ENCODE results near the gene BMP8A. TPM values are rescaled to one million over a fixed set of nuclear protein-coding genes. Genes with fewer than 3 reads are reported as not detected.

BMP8A gene
- total RNA-seq, 1 experiment from 2014 or later = not detected

DNA sequence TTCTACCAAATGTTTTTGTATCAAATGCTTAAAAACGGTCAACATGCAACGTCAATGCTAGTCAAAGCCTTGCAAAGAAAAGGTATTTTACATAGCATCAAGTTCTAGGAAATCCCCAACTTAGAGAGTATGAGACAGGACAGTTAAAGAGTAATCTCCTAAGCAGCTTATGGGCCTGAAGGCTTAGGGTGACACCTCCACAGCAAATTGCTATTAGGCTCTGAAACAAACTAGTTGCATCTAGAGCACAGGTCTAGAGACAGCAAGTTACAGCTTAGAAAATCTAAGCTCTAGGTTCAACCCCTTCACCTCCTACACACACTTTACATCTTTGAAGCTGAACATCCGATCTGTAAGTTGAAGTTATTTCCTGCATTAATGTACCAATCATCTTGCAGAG lies 71.5 kb downstream of the BMP8A start:
- H3K4me1 Mint-ChIP-seq (ENCODE audit: insufficient read depth, unreplicated experiment) = no peaks in the 10 kb centered on the region
- ChIA-PET POLR2A (no interaction called here), CTCF (interaction anchor here (0.5 to 0.9 kb wide), 4 partner anchors 19 to 43 kb away, joined by 3 to 8 read pairs (median 3); no protein-coding TSS in a partner anchor)
- no peak for DNase-seq (ENCODE audit: unreplicated experiment)
- BruUV-seq (replicated peaks) = no TSS peak
- TF ChIP-seq, protein P1, sequence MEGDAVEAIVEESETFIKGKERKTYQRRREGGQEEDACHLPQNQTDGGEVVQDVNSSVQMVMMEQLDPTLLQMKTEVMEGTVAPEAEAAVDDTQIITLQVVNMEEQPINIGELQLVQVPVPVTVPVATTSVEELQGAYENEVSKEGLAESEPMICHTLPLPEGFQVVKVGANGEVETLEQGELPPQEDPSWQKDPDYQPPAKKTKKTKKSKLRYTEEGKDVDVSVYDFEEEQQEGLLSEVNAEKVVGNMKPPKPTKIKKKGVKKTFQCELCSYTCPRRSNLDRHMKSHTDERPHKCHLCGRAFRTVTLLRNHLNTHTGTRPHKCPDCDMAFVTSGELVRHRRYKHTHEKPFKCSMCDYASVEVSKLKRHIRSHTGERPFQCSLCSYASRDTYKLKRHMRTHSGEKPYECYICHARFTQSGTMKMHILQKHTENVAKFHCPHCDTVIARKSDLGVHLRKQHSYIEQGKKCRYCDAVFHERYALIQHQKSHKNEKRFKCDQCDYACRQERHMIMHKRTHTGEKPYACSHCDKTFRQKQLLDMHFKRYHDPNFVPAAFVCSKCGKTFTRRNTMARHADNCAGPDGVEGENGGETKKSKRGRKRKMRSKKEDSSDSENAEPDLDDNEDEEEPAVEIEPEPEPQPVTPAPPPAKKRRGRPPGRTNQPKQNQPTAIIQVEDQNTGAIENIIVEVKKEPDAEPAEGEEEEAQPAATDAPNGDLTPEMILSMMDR (IDR thresholded peaks at IDR 0.05; ENCODE audit: unreplicated experiment) = no peak
- H3K4me3 Mint-ChIP-seq (ENCODE audit: unreplicated experiment) = no peak overlapping the region
- H3K9me3 Mint-ChIP-seq (ENCODE audit: unreplicated experiment) = no peaks in the 10 kb centered on the region
- H3K27ac Mint-ChIP-seq (ENCODE audit: low read depth, unreplicated experiment) = no peak overlapping the region
- no peaks in the 10 kb centered on the region for H3K27me3 Mint-ChIP-seq (ENCODE audit: insufficient read depth, unreplicated experiment)
- intact Hi-C loops (cut with micrococcal nuclease) = no loop called here
- H3K36me3 Mint-ChIP-seq (ENCODE audit: insufficient read depth, unreplicated experiment) = peaks cover 96% of the 10 kb centered on the region

DNA sequence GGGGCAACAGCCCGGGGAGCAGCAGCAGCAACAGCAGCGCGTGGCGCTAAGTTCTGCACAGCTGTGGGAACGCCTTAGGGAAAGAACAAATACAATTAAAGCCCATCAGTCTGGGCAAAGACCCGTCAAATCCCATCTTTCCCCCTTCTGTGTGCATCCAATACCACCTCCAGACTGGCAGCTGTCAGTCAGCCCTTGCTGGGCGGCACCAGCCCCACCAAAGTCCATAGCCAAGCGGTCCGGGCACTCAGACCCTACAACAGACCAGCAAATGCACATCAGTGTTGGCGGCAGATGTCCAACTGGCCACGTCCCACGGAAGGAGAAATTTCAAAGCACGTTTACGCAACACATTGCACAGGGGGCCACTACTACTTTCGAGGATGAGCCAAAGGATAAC lies 72.2 kb downstream of the BMP8A start:
- no TSS peak for BruUV-seq (replicated peaks)
- intact Hi-C loops (cut with micrococcal nuclease) = no loop called here
- H3K4me3 Mint-ChIP-seq (ENCODE audit: unreplicated experiment) = no peak overlapping the region
- H3K4me1 Mint-ChIP-seq (ENCODE audit: insufficient read depth, unreplicated experiment) = no peaks in the 10 kb centered on the region
- peaks cover 98% of the 10 kb centered on the region for H3K36me3 Mint-ChIP-seq (ENCODE audit: insufficient read depth, unreplicated experiment)
- POLR2A ChIA-PET = interaction anchor here (2.9 kb wide), 1 partner anchor 12 kb away, joined by 24 read pairs; the partner anchor contains the start of gene PABPC4
- H3K27me3 Mint-ChIP-seq (ENCODE audit: insufficient read depth, unreplicated experiment) = no peaks in the 10 kb centered on the region
- TF ChIP-seq, protein P1 (IDR thresholded peaks at IDR 0.05; ENCODE audit: unreplicated experiment) = no peak
- DNase-seq (ENCODE audit: unreplicated experiment) = no peak
- no peaks in the 10 kb centered on the region for H3K9me3 Mint-ChIP-seq (ENCODE audit: unreplicated experiment)
- no peak overlapping the region for H3K27ac Mint-ChIP-seq (ENCODE audit: low read depth, unreplicated experiment)
- CTCF ChIA-PET = interaction anchor here (0.6 kb wide), 1 partner anchor 19 kb away, joined by 8 read pairs; no protein-coding TSS in a partner anchor

DNA sequence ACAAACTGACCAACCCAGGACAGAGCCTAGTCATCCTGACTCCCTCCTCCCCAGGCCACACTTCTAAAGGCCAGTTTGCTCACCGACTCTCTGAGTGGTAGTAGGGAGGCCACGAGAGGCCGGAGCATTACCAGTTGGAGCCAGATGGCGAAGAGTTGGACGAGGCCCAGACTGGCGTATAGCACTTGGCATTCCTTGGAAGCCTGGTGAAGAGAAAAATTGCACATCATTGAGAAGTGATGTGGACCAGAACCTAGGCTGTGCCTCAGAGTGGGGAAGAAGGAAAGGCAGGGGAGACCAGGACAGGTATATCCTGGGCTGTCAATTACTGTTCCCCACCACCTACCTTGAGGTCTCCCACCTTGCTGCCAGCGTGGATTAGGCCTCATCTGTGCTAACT lies 72.9 kb downstream of the BMP8A start:
- TF ChIP-seq, protein P1 (IDR thresholded peaks at IDR 0.05; ENCODE audit: unreplicated experiment) = no peak
- H3K27ac Mint-ChIP-seq (ENCODE audit: low read depth, unreplicated experiment) = no peak overlapping the region
- no TSS peak for BruUV-seq (replicated peaks)
- no peak overlapping the region for H3K4me3 Mint-ChIP-seq (ENCODE audit: unreplicated experiment)
- ChIA-PET CTCF (no interaction called here), POLR2A (interaction anchor here (0.6 to 2.9 kb wide), 2 partner anchors 11 to 42 kb away, joined by 4 to 24 read pairs; partner anchors contain the start of gene PABPC4)
- peaks cover 98% of the 10 kb centered on the region for H3K36me3 Mint-ChIP-seq (ENCODE audit: insufficient read depth, unreplicated experiment)
- no peaks in the 10 kb centered on the region for H3K27me3 Mint-ChIP-seq (ENCODE audit: insufficient read depth, unreplicated experiment)
- intact Hi-C loops (cut with micrococcal nuclease) = no loop called here
- no peaks in the 10 kb centered on the region for H3K9me3 Mint-ChIP-seq (ENCODE audit: unreplicated experiment)
- no peak for DNase-seq (ENCODE audit: unreplicated experiment)
- H3K4me1 Mint-ChIP-seq (ENCODE audit: insufficient read depth, unreplicated experiment) = no peaks in the 10 kb centered on the region

DNA sequence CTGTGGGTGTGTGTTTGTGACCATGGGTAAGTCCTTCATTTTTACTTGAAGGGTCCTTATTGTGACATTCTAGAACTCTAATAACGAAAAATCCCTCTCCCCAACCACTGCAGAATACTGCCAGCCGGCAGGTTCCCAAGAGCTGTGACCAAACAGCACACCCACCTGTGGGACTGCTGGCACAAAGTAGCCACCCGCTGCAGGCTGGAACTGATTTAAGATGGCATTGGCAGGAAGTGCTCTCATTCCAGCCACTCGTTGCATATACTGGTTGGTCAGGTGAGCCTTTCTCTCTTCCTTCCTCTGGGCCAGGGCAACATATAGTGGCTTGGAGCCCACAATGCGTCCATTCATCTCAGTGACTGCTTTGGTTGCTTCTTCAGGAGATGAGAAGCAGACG lies 73.5 kb downstream of the BMP8A start:
- H3K4me3 Mint-ChIP-seq (ENCODE audit: unreplicated experiment) = no peak overlapping the region
- H3K4me1 Mint-ChIP-seq (ENCODE audit: insufficient read depth, unreplicated experiment) = no peaks in the 10 kb centered on the region
- ChIA-PET POLR2A (interaction anchor here (0.6 to 2.9 kb wide), 3 partner anchors 10 to 459 kb away, joined by 3 to 24 read pairs (median 3); partner anchors contain the start of gene PABPC4), CTCF (interaction anchor here (0.7 kb wide), 1 partner anchor 9 kb away, joined by 3 read pairs; no protein-coding TSS in a partner anchor)
- H3K27ac Mint-ChIP-seq (ENCODE audit: low read depth, unreplicated experiment) = no peak overlapping the region
- TF ChIP-seq, protein P1 (IDR thresholded peaks at IDR 0.05; ENCODE audit: unreplicated experiment) = no peak
- no peaks in the 10 kb centered on the region for H3K27me3 Mint-ChIP-seq (ENCODE audit: insufficient read depth, unreplicated experiment)
- intact Hi-C loops (cut with micrococcal nuclease) = no loop called here
- DNase-seq (ENCODE audit: unreplicated experiment) = no peak
- H3K9me3 Mint-ChIP-seq (ENCODE audit: unreplicated experiment) = no peaks in the 10 kb centered on the region
- BruUV-seq (replicated peaks) = no TSS peak
- H3K36me3 Mint-ChIP-seq (ENCODE audit: insufficient read depth, unreplicated experiment) = peaks cover 100% of the 10 kb centered on the region
